HepG2 (cell line): Measurements from ENCODE around the gene INTS6L. TPM values are rescaled to one million over a fixed set of nuclear protein-coding genes. Genes with fewer than 3 reads are reported as not detected.

Experiments
- ATAC-seq: fragments of 200-7000 bp; cut with Tn5 transposase; 3 replicates; pipeline ENCODE4 v1.9.1; 2020; ENCODE audit warnings: mild to moderate bottlenecking, moderate library complexity
- BruUV-seq: library from RNA; stranded (reverse); fragments of 400-500 nt; replicated peaks from 2 replicates; lab custom pipeline; 2021; lab: Mats Ljungman, UMichigan
- CTCF ChIA-PET: fragments of 300-600 bp; formaldehyde crosslinking; extraction: SDS; loops from one replicate; lab custom pipeline; 2021; ENCODE audit warnings: low total read pairs, inconsistent platforms, low intra/inter-chr PET ratio; lab: Yijun Ruan, JAX
- POLR2A ChIA-PET: fragments of 350-600 bp; sonication (Branson Sonifier 250); formaldehyde crosslinking; loops from one replicate; lab custom pipeline; 2020; ENCODE audit warnings: antibody characterized with exemption, inconsistent platforms; lab: Yijun Ruan, JAX
- DNase-seq: peaks from one replicate; pipeline ENCODE4 v3.0.0-alpha.2; 2015; ENCODE audit warnings: low spot score
- FAIRE-seq: peaks from 3 replicates; lab custom pipeline; 2011; peaks lifted over from hg19 to GRCh38; lab: Jason Lieb, UNC
- H2AFZ ChIP-seq: one replicate; pipeline ENCODE4 v1.6.1; 2011; ENCODE audit warnings: low read length, inconsistent platforms
- H3K27ac ChIP-seq: fragments of 300-600 bp; 3 replicates; pipeline ENCODE4 v1.8.0; 2011; ENCODE audit warnings: mixed run types, mild to moderate bottlenecking, mixed read lengths, low read length, inconsistent platforms; ENCODE audit not compliant: insufficient read depth; ENCODE audit errors: extremely low read length
- H3K27me3 ChIP-seq, 2 experiments: fragments of 200-600 bp in 1 of 2; 2 replicates in 1 of 2; 3 replicates in 1 of 2; pipeline versions ENCODE4 v1.6.0 to v1.8.0; 2011; ENCODE audit warnings: low read length in 2 of 2, mild to moderate bottlenecking in 2 of 2, moderate library complexity in 2 of 2, inconsistent platforms in 1 of 2; ENCODE audit not compliant: insufficient read depth in 2 of 2, control insufficient read depth in 1 of 2
- H3K36me3 ChIP-seq, 2 experiments: fragments of 200-600 bp in 1 of 2; replicated peaks in 1 of 2; 2 replicates in 1 of 2; 3 replicates in 1 of 2; pipeline versions ENCODE4 v1.5.1 to v1.8.0; 2011; ENCODE audit warnings: low read length in 2 of 2, inconsistent platforms in 1 of 2; ENCODE audit not compliant: insufficient read depth in 2 of 2, control insufficient read depth in 1 of 2
- H3K4me1 ChIP-seq: 2 replicates; pipeline ENCODE4 v1.5.1; 2012; ENCODE audit warnings: low read length, inconsistent platforms; ENCODE audit not compliant: insufficient read depth
- H3K4me2 ChIP-seq: 2 replicates; pipeline ENCODE4 v1.6.0; 2011; ENCODE audit warnings: low read depth, low read length, inconsistent platforms
- H3K4me3 ChIP-seq, 3 experiments: fragments of 200-600 bp in 1 of 3; sonication (generic), shearing (Covaris generic) in 1 of 3; replicated peaks in 1 of 3; 2 replicates each; pipeline ENCODE4 v1.5.1; 2011 to 2016; ENCODE audit warnings: low read length in 3 of 3, inconsistent platforms in 2 of 3, low read depth in 2 of 3, mild to moderate bottlenecking in 2 of 3, control low read depth in 1 of 3, mixed read lengths in 1 of 3; ENCODE audit not compliant: insufficient read depth in 1 of 3
- H3K79me2 ChIP-seq: one replicate; pipeline ENCODE4 v1.6.1; 2011; ENCODE audit warnings: low read length, inconsistent platforms; ENCODE audit not compliant: insufficient read depth
- H3K9ac ChIP-seq: 2 replicates; pipeline ENCODE4 v1.6.0; 2011; ENCODE audit warnings: mild to moderate bottlenecking, low read depth, low read length, inconsistent platforms; ENCODE audit not compliant: insufficient read depth
- H3K9me3 ChIP-seq: 2 replicates; pipeline ENCODE4 v1.5.1; 2012; ENCODE audit warnings: mild to moderate bottlenecking, low read length
- H4K20me1 ChIP-seq: 2 replicates; pipeline ENCODE4 v1.6.0; 2011; ENCODE audit warnings: inconsistent platforms, mild to moderate bottlenecking, low read length, moderate library complexity; ENCODE audit not compliant: insufficient read depth
- ATF4 ChIP-seq, 2 experiments: fragments of 450-650 bp in 1 of 2; sonication (generic) in 1 of 2; formaldehyde crosslinking; IDR thresholded peaks; 2 replicates each; pipeline versions ENCODE4 v1.5.0 to v1.8.0; 2020 to 2022; ENCODE audit warnings: mild to moderate bottlenecking in 1 of 2, missing genetic modification reagents in 1 of 2
- ETS1 ChIP-seq: sonication (generic); formaldehyde crosslinking; IDR thresholded peaks from 2 replicates; pipeline ENCODE4 v1.4.0; 2020; ENCODE audit warnings: missing genetic modification reagents
- FOXO4 ChIP-seq: sonication (generic); formaldehyde crosslinking; conservative IDR thresholded peaks from 2 replicates; pipeline ENCODE4 v1.8.1; 2023; ENCODE audit warnings: missing genetic modification reagents
- KAT7 ChIP-seq: IDR thresholded peaks from 2 replicates; pipeline ENCODE4 v1.6.1; 2018; ENCODE audit warnings: borderline replicate concordance, missing compliant biosample characterization
- KAT8 ChIP-seq: IDR thresholded peaks from 2 replicates; pipeline ENCODE4 v1.6.1; 2016; ENCODE audit warnings: missing genetic modification reagents, missing compliant biosample characterization
- MED13 ChIP-seq: sonication (generic); formaldehyde crosslinking; IDR thresholded peaks from 2 replicates; pipeline ENCODE4 v1.5.0; 2020; ENCODE audit warnings: missing genetic modification reagents
- PHB2 ChIP-seq: fragments of 450-650 bp; IDR thresholded peaks from 2 replicates; pipeline ENCODE4 v1.6.1; 2018; ENCODE audit not compliant: partially characterized antibody
- REPIN1 ChIP-seq: sonication (generic); formaldehyde crosslinking; IDR thresholded peaks from 2 replicates; pipeline ENCODE4 v1.8.0; 2022; ENCODE audit warnings: missing genetic modification reagents, low read depth, mild to moderate bottlenecking, borderline replicate concordance
- SIN3A ChIP-seq: IDR thresholded peaks from 2 replicates; pipeline ENCODE4 v1.6.1; 2011; ENCODE audit warnings: low read depth, mild to moderate bottlenecking, control low read depth, low read length, borderline replicate concordance
- SMARCE1 ChIP-seq: fragments of 450-650 bp; IDR thresholded peaks from 2 replicates; pipeline ENCODE4 v1.6.1; 2017; ENCODE audit warnings: borderline replicate concordance
- TCF7 ChIP-seq: sonication (generic); IDR thresholded peaks from 2 replicates; pipeline ENCODE4 v1.6.1; 2016; ENCODE audit warnings: antibody characterized with exemption, low read depth
- TOPORS ChIP-seq: sonication (generic); formaldehyde crosslinking; IDR thresholded peaks from 2 replicates; pipeline ENCODE4 v1.8.0; 2023; ENCODE audit warnings: mild to moderate bottlenecking, missing genetic modification reagents
- TRAFD1 ChIP-seq: sonication (generic); formaldehyde crosslinking; IDR thresholded peaks from 2 replicates; pipeline ENCODE4 v1.5.1; 2020; ENCODE audit warnings: missing genetic modification reagents, mild to moderate bottlenecking, borderline replicate concordance
- ZNF737 ChIP-seq: sonication (generic); formaldehyde crosslinking; IDR thresholded peaks from 2 replicates; pipeline ENCODE4 v1.5.0; 2020; ENCODE audit warnings: missing genetic modification reagents, mild to moderate bottlenecking, borderline replicate concordance
- ZNF768 ChIP-seq: sonication (generic); formaldehyde crosslinking; IDR thresholded peaks from 2 replicates; pipeline ENCODE4 v1.4.0; 2020; ENCODE audit warnings: missing genetic modification reagents
- ZSCAN5A ChIP-seq: sonication (generic); formaldehyde crosslinking; IDR thresholded peaks from 2 replicates; pipeline ENCODE4 v1.8.0; 2022; ENCODE audit warnings: mild to moderate bottlenecking, missing genetic modification reagents, borderline replicate concordance
- WGBS: methylation state at CpG from one replicate; pipeline ENCODE4 v1.1.6; 2017; ENCODE audit warnings: low lambda C conversion rate; 5-methylcytosine and 5-hydroxymethylcytosine counted together
- in situ Hi-C: cut with HindIII; loops from 2 replicates; pipeline ENCODE4 v1.10.0; 2017; ENCODE audit warnings: low pct_unique_long_range_greater_than_20kb; ENCODE audit not compliant: extremely low pct_ligation_motif_present
- intact Hi-C: fragments of 100-400 bp; cut with micrococcal nuclease; formaldehyde crosslinking; loops from one replicate; pipeline ENCODE4 v1.10.0; 2022; ENCODE audit not compliant: unreplicated experiment
- polyA plus RNA-seq, 8 experiments: library from polyadenylated mRNA; depleted of rRNA in 3 of 8; stranded (reverse) in 7 of 8; unstranded in 1 of 8; fragments of >200 nt; fragmentation: Illumina TruSeq in 4 of 8; extraction: Trizol in 4 of 8; gene quantifications; 2 replicates each; pipeline versions ENCODE4 v1.2.1 to v1.2.3, GENCODE V29; 2011 to 2016; ENCODE audit warnings: low read depth in 4 of 8, missing spikeins in 1 of 8, mixed read lengths in 1 of 8; ENCODE audit not compliant: insufficient read depth in 1 of 8
- total RNA-seq, 5 experiments: library from RNA; depleted of rRNA; stranded (reverse); fragments of >200 nt; fragmentation: Illumina TruSeq; extraction: Trizol; gene quantifications; 2 replicates each; pipeline ENCODE4 v1.2.3, GENCODE V29; 2016; ENCODE audit warnings: low read depth in 1 of 5

The INTS6L gene
- total and polyA plus RNA-seq, 2 of the 13 experiments (the other 11 are each of a cell fraction or from before 2014, with no cell fraction given): not detected

- POLR2A ChIA-PET: no interaction called here
- no peaks in the 10 kb centered on the region for H3K79me2 ChIP-seq
- H3K4me3 ChIP-seq: no peak overlapping the region
- no peaks in the 10 kb centered on the region for H3K9me3 ChIP-seq
- no CpG with 5 or more reads among the region's 2 CpGs for WGBS
- H4K20me1 ChIP-seq: no peaks in the 10 kb centered on the region
- intact Hi-C loops: no loop called here
- no peaks in the 10 kb centered on the region for H3K36me3 ChIP-seq
- no peak overlapping the region for H2AFZ ChIP-seq
- CTCF ChIA-PET: no interaction called here
- H3K27me3 ChIP-seq: no peaks in the 10 kb centered on the region
- in situ Hi-C loops: no loop called here
- FAIRE-seq: no peak
- BruUV-seq: no TSS peak
- no peak overlapping the region for H3K4me2 ChIP-seq
- DNase-seq: no peak
- no peak for TF ChIP-seq PHB2
- no peak for TF ChIP-seq ZNF737
- TF ChIP-seq KAT8 (CRISPR knock-in tag): no peak
- TF ChIP-seq ZSCAN5A: no peak
- TF ChIP-seq TOPORS (CRISPR knock-in tag): no peak
- TF ChIP-seq KAT7 (CRISPR knock-in tag): no peak
- no peak for TF ChIP-seq ATF4 (CRISPR knock-in tag; IDR thresholded peaks at IDR 0.05)
- no peak for TF ChIP-seq TCF7
- no peak for TF ChIP-seq MED13
- TF ChIP-seq ETS1 (CRISPR knock-in tag): no peak
- no peak for TF ChIP-seq SMARCE1
- no peak for TF ChIP-seq SIN3A
- no peak for TF ChIP-seq ZNF768 (CRISPR knock-in tag)
- TF ChIP-seq FOXO4: no peak
- no peak for TF ChIP-seq TRAFD1 (CRISPR knock-in tag)
- no peak for TF ChIP-seq REPIN1 (CRISPR knock-in tag)
- no peak overlapping the region for H3K27ac ChIP-seq
- no peaks in the 10 kb centered on the region for H3K4me1 ChIP-seq
- no peak overlapping the region for H3K9ac ChIP-seq
- ATAC-seq: no peak
Measured at GRCh38 chrX:135509885-135510284, 10.6 kb upstream of the INTS6L start.
